Tibial artery (tissue), 4 donors: Measurements from ENCODE around the gene CRYL1.

ENCODE experiments used
- DNase-seq, 2 donors: peaks; one replicate each; pipeline ENCODE4 v3.0.0-alpha.2; 2019
- H3K27ac ChIP-seq, 2 donors: fragments of 200-600 bp; sonication (generic) in 1 of 2; 1 replicate in 1 of 2; 2 replicates in 1 of 2; pipeline ENCODE4 v1.5.1; 2018 to 2019; ENCODE audit warnings: mild to moderate bottlenecking in 1 of 2
- H3K27me3 ChIP-seq, 2 donors: fragments of 200-600 bp; sonication (generic) in 1 of 2; one replicate each; pipeline versions ENCODE4 v1.5.1 to v1.6.0; 2016 to 2019
- H3K36me3 ChIP-seq, 3 donors: fragments of 200-600 bp; sonication (generic) in 2 of 3; one replicate each; pipeline ENCODE4 v1.5.1; 2016 to 2019; ENCODE audit warnings: mild to moderate bottlenecking in 2 of 3
- H3K4me1 ChIP-seq, 4 donors: fragments of 200-600 bp; sonication (generic) in 2 of 4; 1 replicate in 3 of 4; 2 replicates in 1 of 4; pipeline ENCODE4 v1.5.1; 2016 to 2019
- H3K4me3 ChIP-seq, 2 donors: fragments of 200-600 bp; sonication (generic) in 1 of 2; 1 replicate in 1 of 2; 2 replicates in 1 of 2; pipeline ENCODE4 v1.5.1; 2018 to 2019; ENCODE audit warnings: mild to moderate bottlenecking in 2 of 2
- H3K9me3 ChIP-seq, 3 donors: fragments of 200-600 bp; sonication (generic) in 1 of 3; one replicate each; pipeline ENCODE4 v1.5.1; 2016 to 2019
- intact Hi-C: fragments of 100-400 bp; cut with DNase I; formaldehyde crosslinking; loops from one replicate; pipeline ENCODE4 v1.15.0; 2023; ENCODE audit warnings: low total_unique reads
- TF ChIP-seq, protein P1 (sequence below), 2 experiments: fragments of 200-600 bp in 1 of 2; fragments of 450-650 bp in 1 of 2; IDR thresholded peaks; one replicate each; pipeline ENCODE4 v1.5.1; 2017 to 2019; ENCODE audit warnings: antibody characterized with exemption in 2 of 2, mild to moderate bottlenecking in 1 of 2, moderate library complexity in 1 of 2

Gene CRYL1

DNA sequence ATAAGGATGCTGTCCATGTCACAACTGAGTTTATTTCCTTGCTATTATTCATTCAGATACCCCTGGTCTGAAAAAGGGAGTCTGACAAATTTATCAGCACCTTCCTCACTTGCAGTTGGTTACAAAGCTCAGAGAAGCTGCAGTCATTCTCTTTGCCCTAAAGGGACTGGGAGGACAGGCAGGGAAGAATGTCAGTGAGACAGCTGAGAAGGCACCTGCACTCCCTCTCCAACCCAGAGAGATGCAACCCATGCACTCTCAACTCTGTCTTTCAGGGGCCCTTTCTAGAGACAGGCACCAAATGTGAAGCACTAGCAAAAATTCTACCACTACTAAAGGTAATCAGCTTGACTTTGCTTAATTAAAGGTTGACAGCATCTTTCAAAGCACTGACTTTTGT is 83.3 kb downstream of the CRYL1 start:
- Histone ChIP-seq H3K27me3 (no peaks in the 10 kb centered on the region), H3K4me1 (no peaks in the 10 kb centered on the region), H3K9me3 (peaks cover 0 to 7% (median 0%) of the 10 kb centered on the region in 3 donors), H3K36me3 (peaks cover 0 to 11% (median 0%) of the 10 kb centered on the region in 3 donors), H3K4me3 (no peak overlapping the region), H3K27ac (no peak overlapping the region)
- TF ChIP-seq, protein P1, sequence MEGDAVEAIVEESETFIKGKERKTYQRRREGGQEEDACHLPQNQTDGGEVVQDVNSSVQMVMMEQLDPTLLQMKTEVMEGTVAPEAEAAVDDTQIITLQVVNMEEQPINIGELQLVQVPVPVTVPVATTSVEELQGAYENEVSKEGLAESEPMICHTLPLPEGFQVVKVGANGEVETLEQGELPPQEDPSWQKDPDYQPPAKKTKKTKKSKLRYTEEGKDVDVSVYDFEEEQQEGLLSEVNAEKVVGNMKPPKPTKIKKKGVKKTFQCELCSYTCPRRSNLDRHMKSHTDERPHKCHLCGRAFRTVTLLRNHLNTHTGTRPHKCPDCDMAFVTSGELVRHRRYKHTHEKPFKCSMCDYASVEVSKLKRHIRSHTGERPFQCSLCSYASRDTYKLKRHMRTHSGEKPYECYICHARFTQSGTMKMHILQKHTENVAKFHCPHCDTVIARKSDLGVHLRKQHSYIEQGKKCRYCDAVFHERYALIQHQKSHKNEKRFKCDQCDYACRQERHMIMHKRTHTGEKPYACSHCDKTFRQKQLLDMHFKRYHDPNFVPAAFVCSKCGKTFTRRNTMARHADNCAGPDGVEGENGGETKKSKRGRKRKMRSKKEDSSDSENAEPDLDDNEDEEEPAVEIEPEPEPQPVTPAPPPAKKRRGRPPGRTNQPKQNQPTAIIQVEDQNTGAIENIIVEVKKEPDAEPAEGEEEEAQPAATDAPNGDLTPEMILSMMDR (IDR thresholded peaks at IDR 0.05), result no peak
- intact Hi-C loops, result no loop called here
- DNase-seq, result no peak

DNA sequence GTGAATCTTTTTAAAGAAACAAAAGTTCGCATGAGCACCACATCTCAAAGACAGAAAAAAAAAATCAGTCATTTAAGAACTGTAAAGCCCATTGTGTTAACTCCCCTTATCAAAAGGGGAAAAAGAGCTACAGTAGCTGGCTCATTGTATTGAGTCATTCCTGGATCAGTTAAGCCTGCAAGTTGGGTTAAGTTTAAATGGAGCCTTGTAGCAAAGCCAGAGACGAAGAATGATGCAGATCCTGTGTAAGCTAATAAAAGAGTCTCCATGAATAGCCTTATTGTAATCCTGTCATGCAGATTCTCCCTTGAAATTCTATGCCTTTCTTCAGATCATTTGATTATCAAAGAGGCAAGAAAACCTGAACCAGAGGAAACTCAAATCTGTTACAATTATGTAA is 83.8 kb downstream of the CRYL1 start:
- Histone ChIP-seq H3K36me3 (peaks cover 0 to 11% (median 0%) of the 10 kb centered on the region in 3 donors), H3K4me1 (no peaks in the 10 kb centered on the region), H3K27ac (no peak overlapping the region), H3K27me3 (no peaks in the 10 kb centered on the region), H3K4me3 (no peak overlapping the region), H3K9me3 (peaks cover 0 to 7% (median 0%) of the 10 kb centered on the region in 3 donors)
- TF ChIP-seq, protein P1 (IDR thresholded peaks at IDR 0.05), result no peak
- no peak for DNase-seq
- intact Hi-C loops, result no loop called here

DNA sequence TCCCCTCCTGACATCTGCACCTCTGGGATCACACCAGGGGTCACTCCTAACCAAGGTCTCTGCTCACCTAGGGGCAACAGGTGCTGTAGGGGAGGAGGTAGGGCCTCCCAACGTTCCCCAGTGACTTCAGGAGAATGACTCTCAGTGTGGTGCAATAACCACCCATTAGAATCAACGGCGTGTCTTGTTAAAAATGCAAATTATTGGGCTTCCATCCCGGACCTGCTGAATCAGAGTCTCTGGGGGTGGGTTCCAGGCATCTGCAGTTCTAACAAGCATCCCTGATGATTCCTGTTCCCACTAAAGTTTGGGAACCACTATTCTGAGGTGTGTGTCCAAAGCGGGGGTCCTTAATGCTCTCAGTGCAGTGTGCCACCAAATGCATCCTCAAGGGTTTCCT is 84.6 kb downstream of the CRYL1 start:
- Histone ChIP-seq H3K36me3 (peaks cover 0 to 10% (median 0%) of the 10 kb centered on the region in 3 donors), H3K9me3 (peaks cover 0 to 7% (median 0%) of the 10 kb centered on the region in 3 donors), H3K27me3 (no peaks in the 10 kb centered on the region), H3K4me1 (no peaks in the 10 kb centered on the region), H3K4me3 (no peak overlapping the region), H3K27ac (no peak overlapping the region)
- no peak for DNase-seq
- intact Hi-C loops, result no loop called here
- TF ChIP-seq, protein P1 (IDR thresholded peaks at IDR 0.05), result no peak

DNA sequence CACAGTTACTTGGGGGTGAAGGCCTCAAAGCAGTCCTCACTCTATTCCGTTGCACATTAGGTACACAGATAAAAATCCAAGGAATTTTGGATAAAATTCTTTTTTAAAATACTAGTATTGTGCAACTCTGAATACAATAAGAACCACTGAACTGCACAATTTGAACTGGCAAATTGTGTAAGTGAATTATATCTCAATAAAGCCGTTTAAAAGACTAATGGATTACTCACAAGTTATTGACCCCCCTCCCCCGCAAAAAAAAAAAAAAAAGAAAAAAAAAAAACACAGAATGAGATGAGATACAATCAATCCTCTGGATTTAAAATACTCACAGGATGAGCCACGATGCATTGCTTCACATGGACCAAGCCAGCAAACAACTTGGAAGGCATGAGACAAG is 86.4 kb downstream of the CRYL1 start:
- no peak overlapping the region for H3K4me3 ChIP-seq
- intact Hi-C loops, result no loop called here
- no peak for DNase-seq
- no peak overlapping the region for H3K27ac ChIP-seq
- TF ChIP-seq, protein P1 (IDR thresholded peaks at IDR 0.05), result no peak
- no peaks in the 10 kb centered on the region for H3K9me3 ChIP-seq
- no peaks in the 10 kb centered on the region for H3K36me3 ChIP-seq
- no peaks in the 10 kb centered on the region for H3K4me1 ChIP-seq
- H3K27me3 ChIP-seq, result no peaks in the 10 kb centered on the region

DNA sequence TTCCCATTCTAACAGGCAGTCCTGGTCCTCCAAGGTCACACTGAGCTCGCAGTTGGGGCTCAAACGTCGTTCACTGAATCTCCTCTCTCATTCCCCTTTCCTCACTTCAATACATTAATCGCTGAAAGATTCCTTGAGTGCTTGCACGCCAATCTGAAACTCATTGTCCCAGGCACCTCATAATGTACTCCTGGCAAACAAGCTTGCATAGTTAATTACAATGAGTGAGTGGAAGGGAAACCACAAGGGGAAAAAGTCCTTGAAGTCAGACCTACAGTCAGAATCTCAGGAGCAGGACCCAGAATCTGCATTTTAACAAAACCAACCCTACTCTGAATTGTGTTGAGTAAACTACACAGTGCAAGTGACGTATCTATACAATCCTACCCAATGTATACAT is 86.9 kb downstream of the CRYL1 start:
- H3K36me3 ChIP-seq, result no peaks in the 10 kb centered on the region
- H3K27ac ChIP-seq, result no peak overlapping the region

More for the DNA sequence above, 86.9 kb downstream of the CRYL1 start:
- DNase-seq, result no peak
- Histone ChIP-seq H3K9me3 (no peaks in the 10 kb centered on the region), H3K4me3 (no peak overlapping the region), H3K27me3 (no peaks in the 10 kb centered on the region), H3K4me1 (no peaks in the 10 kb centered on the region)
- intact Hi-C loops, result no loop called here
- TF ChIP-seq, protein P1 (IDR thresholded peaks at IDR 0.05), result no peak
